ENCODE measurements around the gene MRPS15. TPM values are rescaled to one million over a fixed set of nuclear protein-coding genes. Genes with fewer than 3 reads are reported as not detected.
"Not testable (repeated sequence)": the region's sequence is repeated elsewhere in the genome, so short reads cannot be mapped to it uniquely, and the experiment has no call there.

MRPS15 gene
- 31.5 TPM for total RNA-seq (ENCODE audit: insufficient read depth, low replicate concordance)

- DNase-seq (ENCODE audit: low spot score), result peak; percentile 98
Measured at GRCh38 chr1:36463803-36464604, at the start of gene MRPS15. TSS of gene MRPS15 (minus strand) at chr1:36464384. CDS start at chr1:36464275, 109 bp downstream.

- DNase-seq (ENCODE audit: low spot score), result no peak
Measured at GRCh38 chr1:36512842-36513241, 48.7 kb upstream of the MRPS15 start.

- DNase-seq (ENCODE audit: low spot score), result no peak
Measured at GRCh38 chr1:36511804-36512798, 47.9 kb upstream of the MRPS15 start.

GRCh38 chr1:36511220-36511619 is 47.0 kb upstream of the MRPS15 start:
- DNase-seq (ENCODE audit: low spot score), result not testable (repeated sequence)

- no peak for DNase-seq (ENCODE audit: low spot score)
Measured at GRCh38 chr1:36510418-36510817, 46.2 kb upstream of the MRPS15 start.

- DNase-seq (ENCODE audit: low spot score), result no peak
Measured at GRCh38 chr1:36508257-36508656, 44.1 kb upstream of the MRPS15 start.

GRCh38 chr1:36506276-36506920 is 42.2 kb upstream of the MRPS15 start:
- DNase-seq (ENCODE audit: low spot score), result no peak

- DNase-seq (ENCODE audit: low spot score), result no peak
Measured at GRCh38 chr1:36503733-36504132, 39.5 kb upstream of the MRPS15 start.

- no peak for DNase-seq (ENCODE audit: low spot score)
Measured at GRCh38 chr1:36503159-36503558, 39.0 kb upstream of the MRPS15 start.

GRCh38 chr1:36502616-36503015 is 38.4 kb upstream of the MRPS15 start:
- no peak for DNase-seq (ENCODE audit: low spot score)

- not testable (repeated sequence) for DNase-seq (ENCODE audit: low spot score)
Measured at GRCh38 chr1:36501911-36502310, 37.7 kb upstream of the MRPS15 start.

GRCh38 chr1:36497207-36497606 is 33.0 kb upstream of the MRPS15 start:
- DNase-seq (ENCODE audit: low spot score), result no peak

GRCh38 chr1:36494971-36495370 is 30.8 kb upstream of the MRPS15 start:
- no peak for DNase-seq (ENCODE audit: low spot score)

GRCh38 chr1:36493524-36493923 is 29.3 kb upstream of the MRPS15 start:
- no peak for DNase-seq (ENCODE audit: low spot score)

GRCh38 chr1:36492491-36492890 is 28.3 kb upstream of the MRPS15 start:
- DNase-seq (ENCODE audit: low spot score), result no peak

- not testable (repeated sequence) for DNase-seq (ENCODE audit: low spot score)
Measured at GRCh38 chr1:36489258-36490051, 25.3 kb upstream of the MRPS15 start.

- no peak for DNase-seq (ENCODE audit: low spot score)
Measured at GRCh38 chr1:36487906-36488305, 23.7 kb upstream of the MRPS15 start.

- DNase-seq (ENCODE audit: low spot score), result not testable (repeated sequence)
Measured at GRCh38 chr1:36487336-36487725, 23.1 kb upstream of the MRPS15 start.

- DNase-seq (ENCODE audit: low spot score), result peak; percentile 37
Measured at GRCh38 chr1:36486439-36487335, 22.5 kb upstream of the MRPS15 start.

GRCh38 chr1:36486093-36486438 is 21.9 kb upstream of the MRPS15 start:
- no peak for DNase-seq (ENCODE audit: low spot score)
